Choroid plexus epithelial cell (primary cell): ENCODE measurements around the gene KCNQ4.
A peak's percentile ranks its signal among the peaks of the same experiment; 100 is the strongest.

ENCODE experiments used
- DNase-seq: peaks from one replicate; pipeline ENCODE4 v3.0.0-alpha.2; 2010; ENCODE audit warnings: low read depth
- H3K4me3 ChIP-seq: 2 replicates; pipeline ENCODE4 v1.5.1; 2011; ENCODE audit warnings: low read depth, mild to moderate bottlenecking, control low read depth, low read length, moderate library complexity
- CTCF ChIP-seq: conservative IDR thresholded peaks from 2 replicates; pipeline ENCODE4 v1.5.1; 2011; ENCODE audit warnings: low read depth, mild to moderate bottlenecking, control low read depth, inconsistent platforms, low read length, moderate library complexity

Gene KCNQ4

GRCh38 chr1:40783001-40783905 lies at the start of gene KCNQ4:
Gene KCNQ4 (plus strand): TSS chr1:40783787. CDS start chr1:40784094, 307 bp downstream.
- no peak for TF ChIP-seq CTCF
- H3K4me3 ChIP-seq, result peak within 1 kb of the TSS; percentile 37
- no peak for DNase-seq

GRCh38 chr1:40734882-40735628 lies 48.5 kb upstream of the KCNQ4 start:
- H3K4me3 ChIP-seq, result no peak overlapping the region
- no peak for DNase-seq
- no peak for TF ChIP-seq CTCF

- DNase-seq, result peak; percentile 84
- no peak overlapping the region for H3K4me3 ChIP-seq
- TF ChIP-seq CTCF, result no peak
These were observed 47.5 kb upstream of the KCNQ4 start for GRCh38 chr1:40736085-40736531.

- TF ChIP-seq CTCF, result no peak
- no peak for DNase-seq
- H3K4me3 ChIP-seq, result no peak overlapping the region
These were observed 44.8 kb upstream of the KCNQ4 start for GRCh38 chr1:40738831-40739230.

- DNase-seq, result peak; percentile 32
- TF ChIP-seq CTCF, result no peak
- H3K4me3 ChIP-seq, result no peak overlapping the region
These were observed 44.1 kb upstream of the KCNQ4 start for GRCh38 chr1:40739455-40740008.

GRCh38 chr1:40740039-40740996 lies 43.3 kb upstream of the KCNQ4 start:
- no peak for TF ChIP-seq CTCF
- DNase-seq, result peak; percentile 43

More at GRCh38 chr1:40740039-40740996, 43.3 kb upstream of the KCNQ4 start:
- no peak overlapping the region for H3K4me3 ChIP-seq
